LNCaP clone FGC (cell line): Measurements from ENCODE around the gene LMAN2.

Experiments
- DNase-seq: peaks from one replicate; pipeline ENCODE4 v3.0.0-alpha.2; 2011; ENCODE audit warnings: low read depth
- H3K4me3 ChIP-seq: 2 replicates; pipeline ENCODE4 v1.5.1; 2011; ENCODE audit warnings: mild to moderate bottlenecking, low read depth, low read length, control low read depth
- CTCF ChIP-seq: IDR thresholded peaks from 2 replicates; pipeline ENCODE4 v1.5.1; 2012; ENCODE audit warnings: mild to moderate bottlenecking; ENCODE audit not compliant: control insufficient read depth, insufficient read depth; ENCODE audit errors: extremely low read depth

The LMAN2 gene

GRCh38 chr5:177332031-177332895 lies 19.2 kb downstream of the LMAN2 start:
- no peak for TF ChIP-seq CTCF
- H3K4me3 ChIP-seq, result no peak overlapping the region
- no peak for DNase-seq

GRCh38 chr5:177330991-177331842 lies 20.3 kb downstream of the LMAN2 start:
- no peak overlapping the region for H3K4me3 ChIP-seq
- DNase-seq, result no peak
- TF ChIP-seq CTCF, result no peak

GRCh38 chr5:177329883-177330282 lies 21.6 kb downstream of the LMAN2 start:
- no peak for DNase-seq
- TF ChIP-seq CTCF, result no peak
- no peak overlapping the region for H3K4me3 ChIP-seq

- no peak for TF ChIP-seq CTCF
- no peak overlapping the region for H3K4me3 ChIP-seq
- no peak for DNase-seq
These were observed 22.8 kb downstream of the LMAN2 start for GRCh38 chr5:177328545-177329231.

- DNase-seq, result no peak
- H3K4me3 ChIP-seq, result no peak overlapping the region
- no peak for TF ChIP-seq CTCF
These were observed 23.6 kb downstream of the LMAN2 start for GRCh38 chr5:177327539-177328522.
